IgD-negative memory B cell (primary cell): ENCODE data around the gene FGF5. TPM values are rescaled to one million over a fixed set of nuclear protein-coding genes. Genes with fewer than 3 reads are reported as not detected.
A peak's percentile ranks its signal among the peaks of the same experiment; 100 is the strongest.

ENCODE experiments used
- H3K27ac Mint-ChIP-seq, 3 donors: one replicate each; pipeline ENCODE4 v1.8.0; 2020 to 2022; ENCODE audit warnings: mild to moderate bottlenecking in 3 of 3, mixed read lengths in 3 of 3, moderate library complexity in 1 of 3
- H3K27me3 Mint-ChIP-seq: one replicate; pipeline ENCODE4 v1.8.0; 2021; ENCODE audit warnings: mixed read lengths
- H3K36me3 Mint-ChIP-seq: one replicate; pipeline ENCODE4 v1.8.0; 2020; ENCODE audit warnings: mild to moderate bottlenecking, mixed read lengths
- H3K4me1 Mint-ChIP-seq, 3 donors: one replicate each; pipeline ENCODE4 v1.8.0; 2020 to 2022; ENCODE audit warnings: mixed read lengths in 3 of 3, mild to moderate bottlenecking in 1 of 3
- H3K4me3 Mint-ChIP-seq, 4 donors: one replicate each; pipeline ENCODE4 v1.8.0; 2020 to 2022; ENCODE audit warnings: mild to moderate bottlenecking in 4 of 4, mixed read lengths in 4 of 4, moderate library complexity in 3 of 4
- H3K9me3 Mint-ChIP-seq, 3 donors: one replicate each; pipeline ENCODE4 v1.8.0; 2020 to 2021; ENCODE audit warnings: mixed read lengths in 3 of 3, mild to moderate bottlenecking in 1 of 3
- polyA plus RNA-seq: library from polyadenylated mRNA; unstranded; fragments of 300-500 nt; fragmentation: Illumina TruSeq; gene quantifications from one replicate; pipeline ENCODE4 v1.2.3, GENCODE V29; 2021

Gene FGF5, protein sequence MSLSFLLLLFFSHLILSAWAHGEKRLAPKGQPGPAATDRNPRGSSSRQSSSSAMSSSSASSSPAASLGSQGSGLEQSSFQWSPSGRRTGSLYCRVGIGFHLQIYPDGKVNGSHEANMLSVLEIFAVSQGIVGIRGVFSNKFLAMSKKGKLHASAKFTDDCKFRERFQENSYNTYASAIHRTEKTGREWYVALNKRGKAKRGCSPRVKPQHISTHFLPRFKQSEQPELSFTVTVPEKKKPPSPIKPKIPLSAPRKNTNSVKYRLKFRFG
- not detected for polyA plus RNA-seq

DNA sequence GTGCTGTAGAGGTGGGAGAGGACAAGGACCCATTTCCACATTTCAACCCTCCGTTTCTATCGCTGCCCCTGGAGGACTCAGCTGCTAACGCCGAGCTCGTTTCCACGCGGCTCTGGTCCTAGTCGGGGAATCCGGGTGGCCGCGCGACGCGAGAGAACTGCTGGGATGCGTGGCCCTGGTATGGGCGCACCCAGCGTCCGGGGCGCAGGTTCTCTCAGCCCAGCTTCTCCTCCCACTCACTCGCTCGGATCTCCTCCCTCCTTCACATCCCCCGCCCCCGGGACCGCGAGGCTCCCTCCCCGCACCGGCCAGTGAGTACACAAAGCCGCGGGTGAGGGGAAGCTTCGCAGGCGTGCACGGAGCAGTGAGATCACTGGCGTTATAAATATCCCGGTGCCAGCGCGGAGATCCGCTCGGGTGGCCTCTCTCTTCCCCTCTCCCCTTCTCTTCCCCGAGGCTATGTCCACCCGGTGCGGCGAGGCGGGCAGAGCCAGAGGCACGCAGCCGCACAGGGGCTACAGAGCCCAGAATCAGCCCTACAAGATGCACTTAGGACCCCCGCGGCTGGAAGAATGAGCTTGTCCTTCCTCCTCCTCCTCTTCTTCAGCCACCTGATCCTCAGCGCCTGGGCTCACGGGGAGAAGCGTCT lies at the start of gene FGF5:
TSS of gene FGF5 (plus strand) at position 412 of the 649 bp plus-strand sequence. CDS start at position 573, 161 bp downstream.
- Mint-ChIP-seq H3K4me3 (peak within 1 kb of the TSS; percentile 72 to 90 (median 82)), H3K27me3 (peaks cover 68% of the 10 kb centered on the region), H3K27ac (peak within 1 kb of the TSS; percentile 40 to 69 (median 56)), H3K4me1 (peaks cover 6 to 29% (median 28%) of the 10 kb centered on the region in 3 donors), H3K9me3 (no peaks in the 10 kb centered on the region), H3K36me3 (no peaks in the 10 kb centered on the region)

DNA sequence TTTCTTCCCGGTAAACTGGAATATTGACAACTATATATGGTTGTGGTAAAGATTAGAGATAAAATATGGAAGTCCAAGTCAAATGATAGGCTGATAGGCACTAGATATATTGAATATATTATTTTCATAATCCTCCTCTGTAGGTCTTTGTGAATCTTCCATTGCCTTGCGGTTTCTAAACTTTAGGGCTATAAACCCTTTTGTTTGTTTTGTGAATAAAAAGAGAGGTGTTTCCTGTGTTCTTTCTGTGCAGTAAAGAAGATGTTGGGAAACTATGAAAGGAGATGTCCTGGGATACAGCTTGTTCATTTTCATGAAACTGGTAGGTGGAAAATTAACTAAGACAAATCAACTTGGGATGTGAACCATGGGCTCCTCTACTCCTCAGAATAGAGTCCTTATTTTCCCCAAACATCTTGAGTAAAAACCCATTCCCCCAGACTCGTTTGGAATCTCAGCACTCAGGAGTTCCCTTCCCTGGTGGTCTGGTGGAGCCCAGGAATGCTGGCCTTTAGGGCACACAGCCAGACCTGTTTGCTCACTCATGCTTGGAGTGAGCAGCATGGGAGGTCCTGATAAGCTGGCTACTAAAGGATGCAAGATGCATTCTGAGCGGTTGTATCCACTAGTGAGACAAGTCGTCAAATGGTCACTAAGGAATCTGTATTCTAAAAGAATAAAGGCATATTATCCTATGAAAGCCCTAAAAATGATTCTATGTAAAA lies 47.0 kb upstream of the FGF5 start:
- no peak overlapping the region for H3K27ac Mint-ChIP-seq
- H3K4me3 Mint-ChIP-seq, result no peak overlapping the region

DNA sequence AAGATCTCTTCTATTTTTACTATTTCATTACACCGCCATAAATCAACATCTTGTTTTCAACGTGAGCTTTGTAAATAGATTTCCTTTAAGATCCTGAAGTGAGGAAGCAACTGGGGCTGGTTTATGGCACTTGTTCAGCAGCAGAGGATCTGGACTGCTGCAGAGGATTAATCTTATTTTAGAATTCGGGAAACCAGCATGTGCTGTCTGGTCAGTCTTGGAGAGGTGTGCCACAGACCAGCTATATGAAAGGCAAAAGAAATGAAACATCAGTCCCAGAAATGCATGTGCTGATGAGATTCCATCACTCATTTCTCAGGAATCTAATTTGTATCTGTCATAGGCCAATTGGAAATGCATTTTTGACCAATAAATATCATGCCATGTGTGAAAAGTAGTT lies 45.8 kb upstream of the FGF5 start:
- H3K4me3 Mint-ChIP-seq, result no peak overlapping the region
- H3K9me3 Mint-ChIP-seq, result no peaks in the 10 kb centered on the region
- H3K27ac Mint-ChIP-seq, result no peak overlapping the region
- no peaks in the 10 kb centered on the region for H3K4me1 Mint-ChIP-seq
- H3K27me3 Mint-ChIP-seq, result peaks cover 5% of the 10 kb centered on the region
- H3K36me3 Mint-ChIP-seq, result no peaks in the 10 kb centered on the region

More for the DNA sequence above, 47.0 kb upstream of the FGF5 start:
- peaks cover 6% of the 10 kb centered on the region for H3K27me3 Mint-ChIP-seq
- H3K4me1 Mint-ChIP-seq, result peaks cover 1 to 5% (median 2%) of the 10 kb centered on the region in 3 donors
- H3K36me3 Mint-ChIP-seq, result no peaks in the 10 kb centered on the region
- no peaks in the 10 kb centered on the region for H3K9me3 Mint-ChIP-seq

DNA sequence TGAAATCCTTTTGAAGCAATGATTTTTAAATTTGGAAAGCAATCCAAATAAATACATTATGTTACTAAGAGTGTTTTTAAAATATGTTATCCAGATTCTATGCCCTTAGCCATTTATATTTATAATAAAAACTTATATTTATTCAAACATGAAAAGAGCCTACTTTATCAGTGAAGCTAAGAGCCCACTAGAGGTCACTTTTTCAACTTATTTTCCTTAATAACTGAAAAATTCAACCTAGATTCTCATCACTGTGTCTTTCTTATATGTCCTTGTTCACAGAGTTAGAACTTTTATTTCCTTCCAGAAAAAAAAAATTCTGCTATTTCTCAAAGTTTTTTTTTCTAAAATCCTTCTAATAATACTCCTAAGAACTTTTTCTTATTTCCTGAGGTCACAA lies 45.3 kb upstream of the FGF5 start:
- Mint-ChIP-seq H3K27ac (no peak overlapping the region), H3K27me3 (peaks cover 5% of the 10 kb centered on the region), H3K4me1 (no peaks in the 10 kb centered on the region), H3K36me3 (no peaks in the 10 kb centered on the region), H3K9me3 (no peaks in the 10 kb centered on the region), H3K4me3 (no peak overlapping the region)

DNA sequence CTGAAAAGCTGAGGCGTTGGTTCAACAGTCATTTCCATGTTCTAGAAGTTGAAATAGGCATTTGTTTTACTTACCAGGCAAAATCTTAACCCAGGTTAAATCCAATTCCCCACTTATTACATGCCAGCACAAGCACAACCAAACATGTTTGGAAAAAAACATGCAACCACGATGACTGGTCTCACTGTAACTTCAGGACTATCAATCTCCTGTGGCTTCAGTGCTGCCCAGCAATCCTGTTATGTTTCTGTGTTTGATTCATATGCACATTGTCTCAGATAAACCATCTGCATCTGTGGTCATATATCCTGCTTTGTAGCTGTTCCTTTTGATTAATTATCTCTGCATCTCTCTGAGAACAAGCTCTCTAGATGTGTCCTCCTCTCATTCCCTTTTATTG lies 40.9 kb upstream of the FGF5 start:
- no peak overlapping the region for H3K27ac Mint-ChIP-seq

DNA sequence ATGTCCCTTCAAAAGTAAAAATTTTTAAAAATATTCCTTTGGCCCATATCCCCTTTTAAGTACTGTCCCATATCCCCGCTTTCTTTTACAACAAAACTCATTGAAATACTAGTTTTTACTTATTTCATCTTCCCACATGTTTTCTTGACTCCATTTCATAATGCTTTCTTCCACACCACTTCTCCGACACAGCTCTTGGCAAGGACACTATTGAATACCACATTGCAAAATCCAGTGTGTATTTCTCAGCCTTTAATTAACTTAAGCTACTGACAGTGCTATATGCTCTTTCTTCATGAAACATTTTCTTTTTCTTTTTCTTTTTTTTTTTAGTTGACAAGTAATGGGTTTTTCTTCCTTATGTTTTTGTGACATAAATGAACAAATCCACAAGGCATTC lies 40.4 kb upstream of the FGF5 start:
- Mint-ChIP-seq H3K36me3 (no peaks in the 10 kb centered on the region), H3K4me3 (no peak overlapping the region), H3K27ac (no peak overlapping the region), H3K27me3 (peaks cover 2% of the 10 kb centered on the region), H3K9me3 (no peaks in the 10 kb centered on the region), H3K4me1 (peaks cover 8 to 12% (median 8%) of the 10 kb centered on the region in 3 donors)

More for the DNA sequence above, 40.9 kb upstream of the FGF5 start:
- Mint-ChIP-seq H3K4me1 (peaks cover 8 to 12% (median 8%) of the 10 kb centered on the region in 3 donors), H3K4me3 (no peak overlapping the region), H3K9me3 (no peaks in the 10 kb centered on the region), H3K27me3 (peaks cover 2% of the 10 kb centered on the region), H3K36me3 (no peaks in the 10 kb centered on the region)

DNA sequence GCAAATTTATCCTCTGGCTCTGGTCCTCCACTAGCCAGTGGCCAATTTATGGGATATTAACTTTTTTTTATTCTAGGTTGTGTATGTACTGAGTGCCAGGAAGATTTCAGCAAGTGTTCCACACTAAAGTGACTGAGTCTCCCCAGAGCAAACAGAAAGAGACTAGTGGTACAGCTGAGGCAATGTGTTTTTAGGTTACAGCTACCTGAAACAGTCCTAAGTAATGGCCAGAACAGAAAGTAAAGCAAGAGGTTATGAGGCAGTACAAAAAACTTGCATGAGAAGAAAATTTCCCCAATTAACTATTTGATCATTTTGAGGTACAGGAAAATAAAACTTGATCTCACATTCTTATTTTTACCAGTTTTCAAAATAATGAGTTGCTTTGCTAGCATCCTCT lies 38.0 kb upstream of the FGF5 start:
- Mint-ChIP-seq H3K36me3 (no peaks in the 10 kb centered on the region), H3K27me3 (peaks cover 2% of the 10 kb centered on the region), H3K9me3 (no peaks in the 10 kb centered on the region), H3K4me1 (peaks cover 8 to 12% (median 8%) of the 10 kb centered on the region in 3 donors), H3K27ac (no peak overlapping the region), H3K4me3 (no peak overlapping the region)

DNA sequence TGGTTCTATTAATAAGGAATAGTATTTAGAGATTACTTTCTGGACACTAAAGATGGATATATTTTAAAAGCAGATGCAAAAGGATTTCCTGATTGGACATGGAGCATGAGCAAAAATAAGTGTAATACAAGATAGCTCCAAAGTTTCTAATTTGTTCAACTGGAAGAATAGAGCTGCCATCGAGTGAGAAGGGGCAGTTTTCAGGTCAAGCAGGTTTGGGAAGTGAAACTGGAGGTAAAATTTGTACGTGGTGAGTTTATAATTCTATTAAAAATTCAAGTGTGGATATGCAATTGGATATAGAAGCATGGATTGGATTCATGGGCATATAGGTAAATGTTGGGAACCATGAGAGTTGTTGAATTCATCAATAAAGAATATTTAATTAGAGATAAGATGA lies 37.3 kb upstream of the FGF5 start:
- no peaks in the 10 kb centered on the region for H3K9me3 Mint-ChIP-seq
- peaks cover 2% of the 10 kb centered on the region for H3K27me3 Mint-ChIP-seq
- H3K4me1 Mint-ChIP-seq, result peaks cover 8 to 12% (median 8%) of the 10 kb centered on the region in 3 donors
- no peaks in the 10 kb centered on the region for H3K36me3 Mint-ChIP-seq
- no peak overlapping the region for H3K4me3 Mint-ChIP-seq
- no peak overlapping the region for H3K27ac Mint-ChIP-seq

DNA sequence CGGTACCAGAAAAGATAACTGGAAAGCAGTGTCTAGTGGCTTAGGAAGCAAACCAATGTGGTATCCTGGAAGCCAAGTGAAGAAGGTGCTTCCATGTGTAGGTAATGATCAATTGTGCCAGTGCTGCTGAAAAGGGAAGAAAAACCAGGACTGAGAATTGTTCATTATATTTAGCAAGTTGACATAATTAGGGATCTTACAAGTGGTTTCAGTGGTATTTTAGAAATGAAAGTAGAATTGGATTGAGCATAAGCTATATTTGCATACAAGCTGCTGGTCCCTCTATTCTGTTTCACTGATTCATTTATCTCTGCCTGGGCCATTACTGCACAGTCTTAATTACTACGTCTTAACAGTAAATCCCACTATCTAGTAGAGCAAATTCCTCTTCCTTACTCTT lies 36.9 kb upstream of the FGF5 start:
- Mint-ChIP-seq H3K27ac (no peak overlapping the region), H3K9me3 (no peaks in the 10 kb centered on the region), H3K4me1 (peaks cover 8 to 12% (median 8%) of the 10 kb centered on the region in 3 donors), H3K27me3 (peaks cover 2% of the 10 kb centered on the region), H3K4me3 (no peak overlapping the region), H3K36me3 (no peaks in the 10 kb centered on the region)

DNA sequence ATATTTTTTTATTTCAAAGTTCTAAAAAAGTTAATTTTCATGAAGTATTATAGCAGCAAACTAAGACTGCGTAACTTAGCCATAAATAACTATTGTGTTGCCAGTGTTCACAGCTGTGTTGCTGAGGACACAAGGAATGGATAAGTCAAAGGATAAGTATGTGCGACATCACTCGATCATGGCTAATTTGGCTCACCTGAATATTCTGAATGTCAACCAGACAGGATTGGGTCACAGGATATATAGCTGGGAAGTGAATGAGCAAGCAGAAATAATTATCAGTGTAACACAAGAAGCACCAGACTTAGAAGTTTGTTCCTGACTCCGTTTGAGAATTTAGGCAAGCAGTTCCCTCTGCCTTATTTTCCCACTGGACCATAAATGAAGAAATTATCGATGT lies 35.3 kb upstream of the FGF5 start:
- Mint-ChIP-seq H3K27me3 (peaks cover 4% of the 10 kb centered on the region), H3K9me3 (no peaks in the 10 kb centered on the region), H3K36me3 (no peaks in the 10 kb centered on the region), H3K4me3 (no peak overlapping the region), H3K4me1 (peaks cover 8 to 12% (median 8%) of the 10 kb centered on the region in 3 donors), H3K27ac (no peak overlapping the region)

DNA sequence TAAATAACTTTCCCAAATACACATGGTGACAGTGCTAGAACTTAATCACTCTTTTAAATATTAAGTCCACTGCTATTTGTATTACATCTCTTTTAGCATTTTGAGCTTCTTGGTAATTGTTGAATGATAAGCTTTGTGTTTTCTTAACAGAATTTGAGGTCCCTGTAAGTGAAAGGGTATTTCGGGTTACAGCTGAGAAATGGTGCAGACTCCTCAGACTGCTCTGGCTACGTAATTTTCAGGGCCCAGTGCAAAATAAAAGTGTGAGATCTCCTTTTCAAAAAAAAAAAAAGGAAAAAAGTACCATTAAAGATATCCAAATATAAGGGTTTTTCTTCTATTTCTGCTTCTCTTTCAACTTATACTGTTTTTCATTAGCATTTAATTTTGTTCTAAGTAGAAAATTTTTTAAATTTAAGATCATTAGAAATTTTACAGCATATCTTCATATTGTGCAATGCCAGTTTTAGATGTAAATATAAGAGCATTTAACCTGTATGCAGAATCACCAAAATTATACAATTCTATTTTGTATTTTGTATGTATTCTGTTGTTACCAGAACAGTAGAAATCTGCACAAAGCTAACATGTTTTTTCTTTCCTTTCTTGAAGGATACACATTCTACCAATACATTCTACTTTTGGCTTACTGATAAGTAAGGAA lies 33.6 kb upstream of the FGF5 start:
- H3K27ac Mint-ChIP-seq, result no peak overlapping the region
- H3K9me3 Mint-ChIP-seq, result no peaks in the 10 kb centered on the region
- peaks cover 8% of the 10 kb centered on the region for H3K27me3 Mint-ChIP-seq
- no peak overlapping the region for H3K4me3 Mint-ChIP-seq
- H3K36me3 Mint-ChIP-seq, result no peaks in the 10 kb centered on the region
- H3K4me1 Mint-ChIP-seq, result peaks cover 8 to 12% (median 8%) of the 10 kb centered on the region in 3 donors

DNA sequence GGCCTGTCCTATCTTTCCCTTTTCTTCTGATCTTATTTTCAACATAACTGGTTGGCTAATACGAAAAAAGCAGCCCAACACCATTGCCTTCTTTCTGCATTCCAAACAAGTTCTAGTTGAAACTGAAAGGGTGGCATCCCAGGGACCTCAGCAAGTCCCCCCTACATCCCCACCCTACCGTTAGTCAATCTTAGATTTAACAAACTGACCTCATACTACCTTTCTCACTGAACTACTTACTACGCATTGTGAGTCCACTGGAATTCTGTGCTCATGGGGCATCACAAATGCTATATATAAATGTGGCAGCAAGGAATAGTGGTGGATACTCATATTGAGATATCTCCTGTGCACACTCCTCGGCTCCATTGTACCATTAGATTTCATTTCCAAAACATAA lies 33.1 kb upstream of the FGF5 start:
- no peak overlapping the region for H3K4me3 Mint-ChIP-seq
- H3K27me3 Mint-ChIP-seq, result peaks cover 8% of the 10 kb centered on the region
- H3K27ac Mint-ChIP-seq, result no peak overlapping the region
- no peaks in the 10 kb centered on the region for H3K9me3 Mint-ChIP-seq
- H3K4me1 Mint-ChIP-seq, result peaks cover 8 to 12% (median 8%) of the 10 kb centered on the region in 3 donors
- no peaks in the 10 kb centered on the region for H3K36me3 Mint-ChIP-seq

DNA sequence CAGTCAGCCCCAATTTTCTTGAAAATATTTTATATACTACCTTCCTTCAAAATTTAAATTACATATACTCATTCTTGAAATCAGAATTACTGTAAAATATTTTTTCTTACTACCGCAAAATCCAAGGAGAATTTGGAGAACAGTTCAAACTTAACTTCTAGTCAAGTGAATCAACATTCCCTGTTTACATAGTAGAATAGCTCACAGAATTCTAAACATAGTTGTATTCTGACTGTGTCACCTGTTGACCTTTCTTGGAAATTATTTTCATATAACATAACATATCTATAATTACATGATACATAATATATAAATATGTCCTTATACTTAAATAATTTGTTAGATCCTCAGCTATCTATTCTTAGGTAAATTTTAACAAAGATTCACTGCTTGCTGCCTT lies 31.0 kb upstream of the FGF5 start:
- Mint-ChIP-seq H3K27ac (no peak overlapping the region), H3K36me3 (no peaks in the 10 kb centered on the region), H3K27me3 (peaks cover 6% of the 10 kb centered on the region), H3K9me3 (no peaks in the 10 kb centered on the region), H3K4me3 (no peak overlapping the region), H3K4me1 (no peaks in the 10 kb centered on the region)

DNA sequence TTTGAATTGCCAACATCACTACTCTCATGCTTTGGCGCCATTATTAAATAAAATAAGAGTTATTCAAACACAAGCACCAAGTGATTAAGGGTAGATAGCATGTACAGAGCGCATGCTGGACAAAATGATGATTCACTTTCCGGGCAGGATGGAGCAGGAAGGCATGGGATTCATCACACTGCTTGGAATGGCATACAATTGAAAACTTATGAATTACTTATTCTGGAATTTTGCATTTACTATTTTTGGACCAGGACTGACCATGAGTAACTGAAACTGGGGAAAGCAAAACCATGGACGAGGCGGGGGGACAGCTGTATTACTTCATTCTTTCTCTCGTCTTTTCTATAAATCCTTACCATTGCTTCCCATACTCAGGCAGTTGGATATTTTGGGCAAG lies 28.5 kb upstream of the FGF5 start:
- Mint-ChIP-seq H3K27me3 (peaks cover 6% of the 10 kb centered on the region), H3K27ac (no peak overlapping the region), H3K9me3 (no peaks in the 10 kb centered on the region), H3K4me1 (no peaks in the 10 kb centered on the region), H3K36me3 (no peaks in the 10 kb centered on the region), H3K4me3 (no peak overlapping the region)
